A549 (cell line): ENCODE results near the gene LAPTM5. TPM values are rescaled to one million over a fixed set of nuclear protein-coding genes. Genes with fewer than 3 reads are reported as not detected.

ENCODE experiments used
- ATAC-seq, 2 experiments: fragments of 200-7000 bp in 1 of 2; fragments of >200 bp in 1 of 2; cut with Nextera tagmentation in 1 of 2; cut with Tn5 transposase in 1 of 2; 3 replicates each; pipeline versions ENCODE4 v1.8.0 to v1.9.1; 2018 to 2020; ENCODE audit warnings: mild to moderate bottlenecking in 1 of 2, moderate library complexity in 1 of 2
- CTCF ChIA-PET: fragments of 300-600 bp; sonication (Branson Sonifier 250); formaldehyde crosslinking; extraction: SDS; loops from one replicate; lab custom pipeline; 2021; ENCODE audit warnings: antibody characterized with exemption, inconsistent platforms; lab: Yijun Ruan, JAX
- POLR2A ChIA-PET: fragments of 350-600 bp; formaldehyde crosslinking; extraction: SDS; loops from one replicate; lab custom pipeline; 2021; ENCODE audit warnings: antibody characterized with exemption, inconsistent platforms; lab: Yijun Ruan, JAX
- DNase-seq, 2 experiments: peaks; one replicate each; pipeline versions ENCODE4 v3.0.0 to v3.0.0-alpha.2; 2011 to 2016; ENCODE audit warnings: low read depth in 1 of 2, low spot score in 1 of 2
- FAIRE-seq: peaks from 2 replicates; lab custom pipeline; 2011; peaks lifted over from hg19 to GRCh38; lab: Jason Lieb, UNC
- H3K27ac ChIP-seq, 2 experiments: fragments of >200 bp; sonication (Bioruptor Twin); formaldehyde crosslinking; 3 replicates each; pipeline ENCODE4 v1.5.1; 2016 to 2017
- H3K4me1 ChIP-seq: fragments of >200 bp; sonication (Bioruptor Twin); formaldehyde crosslinking; 3 replicates; pipeline ENCODE4 v1.6.1; 2016
- H3K4me2 ChIP-seq: fragments of >200 bp; sonication (Bioruptor Twin); formaldehyde crosslinking; 3 replicates; pipeline ENCODE4 v1.6.1; 2016
- H3K4me3 ChIP-seq: fragments of >200 bp; sonication (Bioruptor Twin); formaldehyde crosslinking; 3 replicates; pipeline ENCODE4 v1.5.1; 2016
- H3K9me3 ChIP-seq: fragments of >200 bp; sonication (Bioruptor Twin); formaldehyde crosslinking; 3 replicates; pipeline ENCODE4 v1.6.1; 2016
- CBX2 ChIP-seq: fragments of 200-600 bp; sonication (generic); IDR thresholded peaks from 2 replicates; pipeline ENCODE4 v1.6.1; 2016; ENCODE audit warnings: low read depth, mild to moderate bottlenecking, borderline replicate concordance
- CBX8 ChIP-seq: fragments of 200-600 bp; sonication (generic); IDR thresholded peaks from 2 replicates; pipeline ENCODE4 v1.6.1; 2016
- CEBPB ChIP-seq, 2 experiments: fragments of >200 bp in 1 of 2; sonication (Bioruptor Twin) in 1 of 2; formaldehyde crosslinking in 1 of 2; IDR thresholded peaks; 2 replicates each; pipeline ENCODE4 v1.6.1; 2012 to 2016
- E2F6 ChIP-seq: IDR thresholded peaks from 2 replicates; pipeline ENCODE4 v1.6.1; 2012; ENCODE audit warnings: low read depth, borderline replicate concordance
- EHMT2 ChIP-seq: fragments of 200-600 bp; sonication (generic); IDR thresholded peaks from 2 replicates; pipeline ENCODE4 v1.6.1; 2016; ENCODE audit warnings: antibody characterized with exemption, low read depth, mild to moderate bottlenecking, moderate library complexity
- ELK1 ChIP-seq: fragments of 150-350 bp; IDR thresholded peaks from 2 replicates; pipeline ENCODE4 v1.6.1; 2014; ENCODE audit warnings: low read depth, mild to moderate bottlenecking, low read length
- EP300 ChIP-seq, 2 experiments: fragments of >200 bp; sonication (Bioruptor Twin); formaldehyde crosslinking; IDR thresholded peaks; 2 replicates in 1 of 2; 3 replicates in 1 of 2; pipeline ENCODE4 v1.6.1; 2016 to 2017
- FOXS1 ChIP-seq: fragments of 250-450 bp; sonication (Bioruptor Pico); IDR thresholded peaks from 2 replicates; pipeline ENCODE4 v1.5.0; 2020; ENCODE audit warnings: mild to moderate bottlenecking, moderate library complexity
- HDAC2 ChIP-seq: fragments of 200-600 bp; sonication (generic); IDR thresholded peaks from 2 replicates; pipeline ENCODE4 v1.6.1; 2016
- HOXB5 ChIP-seq: fragments of 250-450 bp; sonication (Bioruptor Pico); IDR thresholded peaks from 2 replicates; pipeline ENCODE4 v1.5.0; 2020; ENCODE audit warnings: mild to moderate bottlenecking, moderate library complexity
- KDM5A ChIP-seq: fragments of 200-600 bp; sonication (generic); IDR thresholded peaks from 2 replicates; pipeline ENCODE4 v1.6.1; 2016; ENCODE audit warnings: antibody characterized with exemption, mild to moderate bottlenecking
- MYC ChIP-seq: IDR thresholded peaks from 2 replicates; pipeline ENCODE4 v1.6.1; 2012; ENCODE audit warnings: mild to moderate bottlenecking, inconsistent platforms, low read length, improper control_type of control experiment, borderline replicate concordance
- NFE2L2 ChIP-seq: fragments of 150-350 bp; conservative IDR thresholded peaks from 2 replicates; pipeline ENCODE4 v1.6.1; 2014; ENCODE audit warnings: low read length
- PBX3 ChIP-seq: IDR thresholded peaks from 2 replicates; pipeline ENCODE4 v1.6.1; 2012
- PHF8 ChIP-seq: fragments of 200-600 bp; sonication (generic); IDR thresholded peaks from 2 replicates; pipeline ENCODE4 v1.6.1; 2016; ENCODE audit warnings: low read depth, mild to moderate bottlenecking, antibody characterized with exemption, moderate library complexity, borderline replicate concordance
- POLR2A ChIP-seq: IDR thresholded peaks from 2 replicates; pipeline ENCODE4 v1.6.1; 2012; ENCODE audit warnings: mild to moderate bottlenecking, low read length
- RAD21 ChIP-seq, 2 experiments: fragments of >200 bp in 1 of 2; sonication (Bioruptor Twin) in 1 of 2; formaldehyde crosslinking in 1 of 2; IDR thresholded peaks in 1 of 2; conservative IDR thresholded peaks in 1 of 2; 2 replicates in 1 of 2; 3 replicates in 1 of 2; pipeline ENCODE4 v1.6.1; 2012 to 2018; ENCODE audit warnings: inconsistent platforms in 1 of 2
- RARB ChIP-seq: fragments of 250-450 bp; sonication (Bioruptor Pico); IDR thresholded peaks from 2 replicates; pipeline ENCODE4 v1.8.0; 2021; ENCODE audit warnings: mild to moderate bottlenecking, moderate library complexity
- RCOR1 ChIP-seq: fragments of 150-350 bp; IDR thresholded peaks from 2 replicates; pipeline ENCODE4 v1.6.1; 2014; ENCODE audit warnings: antibody characterized with exemption, low read length, low read depth
- RNF2 ChIP-seq: fragments of 200-600 bp; sonication (generic); IDR thresholded peaks from 2 replicates; pipeline ENCODE4 v1.6.1; 2016; ENCODE audit warnings: low read depth, mild to moderate bottlenecking, antibody characterized with exemption, moderate library complexity, borderline replicate concordance
- SMC3 ChIP-seq: fragments of >200 bp; sonication (Bioruptor Twin); formaldehyde crosslinking; IDR thresholded peaks from 3 replicates; pipeline ENCODE4 v1.6.1; 2018; ENCODE audit warnings: inconsistent platforms
- TP53 ChIP-seq: fragments of 250-450 bp; sonication (Bioruptor Pico); IDR thresholded peaks from 2 replicates; pipeline ENCODE4 v1.5.0; 2021; ENCODE audit warnings: mild to moderate bottlenecking, moderate library complexity
- ZC3H11A ChIP-seq: fragments of 450-650 bp; IDR thresholded peaks from 2 replicates; pipeline ENCODE4 v1.6.1; 2014; ENCODE audit warnings: antibody characterized with exemption, mild to moderate bottlenecking
- ZNF302 ChIP-seq: fragments of 250-450 bp; sonication (Bioruptor Pico); IDR thresholded peaks from 2 replicates; pipeline ENCODE4 v1.9.0; 2021; ENCODE audit warnings: inconsistent platforms, mild to moderate bottlenecking, moderate library complexity
- WGBS: methylation state at CpG from one replicate; pipeline ENCODE4 v1.1.6; 2017; ENCODE audit errors: missing lambda C conversion rate; 5-methylcytosine and 5-hydroxymethylcytosine counted together
- polyA plus RNA-seq, 4 experiments: library from polyadenylated mRNA; depleted of rRNA in 3 of 4; stranded (reverse); fragments of >200 nt; fragmentation: RNase III in 1 of 4; extraction: RNeasy Plus Mini Kit Qiagen cat#74134 plus additional on column Dnase treatment in 1 of 4; gene quantifications; 2 replicates in 3 of 4; 3 replicates in 1 of 4; pipeline ENCODE4 v1.2.3, GENCODE V29; 2011 to 2017
- TF ChIP-seq, protein P1 (sequence below): fragments of >200 bp; sonication (Bioruptor Twin); formaldehyde crosslinking; IDR thresholded peaks from 3 replicates; pipeline ENCODE4 v1.5.1; 2016
- TF ChIP-seq, protein P2 (sequence below): fragments of 200-600 bp; sonication (generic); IDR thresholded peaks from 2 replicates; pipeline ENCODE4 v1.6.1; 2016; ENCODE audit warnings: antibody characterized with exemption, mild to moderate bottlenecking, moderate library complexity

LAPTM5 gene
- polyA plus RNA-seq, 2 of the 4 experiments (the other 2 are of a cell fraction) = 0.06 to 0.22 TPM

DNA sequence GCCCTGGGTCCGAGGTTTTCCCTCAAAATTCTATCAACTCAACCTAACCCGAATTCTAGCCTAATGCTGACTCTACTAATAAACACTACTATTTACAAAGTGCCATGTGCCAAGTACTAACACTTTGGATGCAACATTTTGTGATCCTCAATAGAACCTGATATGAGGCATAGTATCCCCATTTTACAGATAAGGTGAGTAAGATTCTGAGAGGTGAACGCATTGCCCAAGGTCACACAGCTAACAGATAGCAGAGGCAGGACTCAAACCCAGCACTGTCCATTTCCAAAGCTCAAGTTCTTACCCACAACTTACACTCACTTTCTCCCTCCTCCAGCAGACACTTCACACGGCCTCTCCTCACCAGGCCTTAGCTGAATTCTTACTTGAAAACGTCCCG is 46.0 kb upstream of the LAPTM5 start:
- Histone ChIP-seq H3K4me3 (no peak overlapping the region), H3K27ac (no peak overlapping the region), H3K4me2 (no peak overlapping the region), H3K4me1 (no peaks in the 10 kb centered on the region), H3K9me3 (no peaks in the 10 kb centered on the region)
- ATAC-seq = no peak
- TF ChIP-seq CBX8 = no peak
- no peak for TF ChIP-seq CEBPB (IDR thresholded peaks at IDR 0.05)
- no peak for TF ChIP-seq MYC
- TF ChIP-seq EHMT2 = no peak
- no peak for TF ChIP-seq PBX3
- POLR2A ChIA-PET = no interaction called here
- CTCF ChIA-PET = interaction anchor here (1.1 to 36.8 kb wide), 8 partner anchors 15 to 126 kb away, joined by 3 to 743 read pairs (median 47); partner anchors contain the start of gene SDC3
- no peak for FAIRE-seq
- DNase-seq = no peak
- 83% methylated on average over 6 of the region's 6 CpGs for WGBS

- TF ChIP-seq E2F6 (no peak), CEBPB (IDR thresholded peaks at IDR 0.05) (no peak), EP300 (IDR thresholded peaks at IDR 0.05) (no peak), HDAC2 (no peak), ZNF302 (CRISPR knock-in tag) (no peak), ZC3H11A (no peak), KDM5A (no peak), HOXB5 (no peak), RCOR1 (no peak), ELK1 (no peak), FOXS1 (no peak), TP53 (CRISPR knock-in tag) (no peak), PHF8 (no peak), RAD21 (conservative IDR thresholded peaks at IDR 0.05 in 1 of 2, IDR thresholded peaks at IDR 0.05 in 1 of 2) (peak; percentile 93 to 94), SMC3 (peak; percentile 96)
- TF ChIP-seq, protein P1, sequence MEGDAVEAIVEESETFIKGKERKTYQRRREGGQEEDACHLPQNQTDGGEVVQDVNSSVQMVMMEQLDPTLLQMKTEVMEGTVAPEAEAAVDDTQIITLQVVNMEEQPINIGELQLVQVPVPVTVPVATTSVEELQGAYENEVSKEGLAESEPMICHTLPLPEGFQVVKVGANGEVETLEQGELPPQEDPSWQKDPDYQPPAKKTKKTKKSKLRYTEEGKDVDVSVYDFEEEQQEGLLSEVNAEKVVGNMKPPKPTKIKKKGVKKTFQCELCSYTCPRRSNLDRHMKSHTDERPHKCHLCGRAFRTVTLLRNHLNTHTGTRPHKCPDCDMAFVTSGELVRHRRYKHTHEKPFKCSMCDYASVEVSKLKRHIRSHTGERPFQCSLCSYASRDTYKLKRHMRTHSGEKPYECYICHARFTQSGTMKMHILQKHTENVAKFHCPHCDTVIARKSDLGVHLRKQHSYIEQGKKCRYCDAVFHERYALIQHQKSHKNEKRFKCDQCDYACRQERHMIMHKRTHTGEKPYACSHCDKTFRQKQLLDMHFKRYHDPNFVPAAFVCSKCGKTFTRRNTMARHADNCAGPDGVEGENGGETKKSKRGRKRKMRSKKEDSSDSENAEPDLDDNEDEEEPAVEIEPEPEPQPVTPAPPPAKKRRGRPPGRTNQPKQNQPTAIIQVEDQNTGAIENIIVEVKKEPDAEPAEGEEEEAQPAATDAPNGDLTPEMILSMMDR = peak; percentile 84
Observed at GRCh38 chr1:30801771-30802198, 44.2 kb upstream of the LAPTM5 start.

DNA sequence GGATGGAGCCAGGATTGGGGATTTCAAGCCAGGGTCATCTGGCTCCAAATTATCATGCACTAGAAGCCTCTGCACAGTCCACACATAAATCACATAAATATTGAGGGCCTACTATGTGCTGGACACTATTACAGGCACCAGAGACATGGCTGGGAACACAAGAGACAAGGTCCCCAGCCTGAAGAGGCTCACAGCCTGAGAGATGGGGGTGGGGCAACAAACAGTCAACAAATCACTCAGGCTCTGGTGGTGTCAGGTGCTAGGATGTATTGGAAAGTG is 41.6 kb upstream of the LAPTM5 start:
- ChIA-PET CTCF (interaction anchor here (36.8 kb wide), 1 partner anchor 113 kb away, joined by 743 read pairs; the partner anchor contains the start of gene SDC3), POLR2A (no interaction called here)
- 0 out of 3 replicates have a peak, but pooled peaks cover 3% of the 10 kb centered on the region for H3K4me1 ChIP-seq
- H3K27ac ChIP-seq = no peak overlapping the region
- no peak overlapping the region for H3K4me2 ChIP-seq
- DNase-seq (no peak), FAIRE-seq (no peak), ATAC-seq (no peak)
- no peak overlapping the region for H3K4me3 ChIP-seq
- no peaks in the 10 kb centered on the region for H3K9me3 ChIP-seq
- TF ChIP-seq E2F6 (no peak), RARB (CRISPR knock-in tag) (no peak), CBX2 (no peak), RNF2 (no peak), POLR2A (no peak), NFE2L2 (no peak), HDAC2 (no peak), CEBPB (IDR thresholded peaks at IDR 0.05) (no peak)
- TF ChIP-seq, protein P2, sequence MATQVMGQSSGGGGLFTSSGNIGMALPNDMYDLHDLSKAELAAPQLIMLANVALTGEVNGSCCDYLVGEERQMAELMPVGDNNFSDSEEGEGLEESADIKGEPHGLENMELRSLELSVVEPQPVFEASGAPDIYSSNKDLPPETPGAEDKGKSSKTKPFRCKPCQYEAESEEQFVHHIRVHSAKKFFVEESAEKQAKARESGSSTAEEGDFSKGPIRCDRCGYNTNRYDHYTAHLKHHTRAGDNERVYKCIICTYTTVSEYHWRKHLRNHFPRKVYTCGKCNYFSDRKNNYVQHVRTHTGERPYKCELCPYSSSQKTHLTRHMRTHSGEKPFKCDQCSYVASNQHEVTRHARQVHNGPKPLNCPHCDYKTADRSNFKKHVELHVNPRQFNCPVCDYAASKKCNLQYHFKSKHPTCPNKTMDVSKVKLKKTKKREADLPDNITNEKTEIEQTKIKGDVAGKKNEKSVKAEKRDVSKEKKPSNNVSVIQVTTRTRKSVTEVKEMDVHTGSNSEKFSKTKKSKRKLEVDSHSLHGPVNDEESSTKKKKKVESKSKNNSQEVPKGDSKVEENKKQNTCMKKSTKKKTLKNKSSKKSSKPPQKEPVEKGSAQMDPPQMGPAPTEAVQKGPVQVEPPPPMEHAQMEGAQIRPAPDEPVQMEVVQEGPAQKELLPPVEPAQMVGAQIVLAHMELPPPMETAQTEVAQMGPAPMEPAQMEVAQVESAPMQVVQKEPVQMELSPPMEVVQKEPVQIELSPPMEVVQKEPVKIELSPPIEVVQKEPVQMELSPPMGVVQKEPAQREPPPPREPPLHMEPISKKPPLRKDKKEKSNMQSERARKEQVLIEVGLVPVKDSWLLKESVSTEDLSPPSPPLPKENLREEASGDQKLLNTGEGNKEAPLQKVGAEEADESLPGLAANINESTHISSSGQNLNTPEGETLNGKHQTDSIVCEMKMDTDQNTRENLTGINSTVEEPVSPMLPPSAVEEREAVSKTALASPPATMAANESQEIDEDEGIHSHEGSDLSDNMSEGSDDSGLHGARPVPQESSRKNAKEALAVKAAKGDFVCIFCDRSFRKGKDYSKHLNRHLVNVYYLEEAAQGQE = no peak

More at GRCh38 chr1:30801771-30802198, 44.2 kb upstream of the LAPTM5 start:
- POLR2A ChIA-PET = interaction anchor here (0.6 to 1.2 kb wide), 3 partner anchors 22 to 109 kb away, joined by 3 to 7 read pairs (median 4); no protein-coding TSS in a partner anchor
- H3K27ac ChIP-seq = peak overlapping the region in 1 of 2 experiments; percentile 54; a peak in 2 of 6 replicates
- 0 out of 3 replicates have a peak, but pooled peaks cover 3% of the 10 kb centered on the region for H3K4me1 ChIP-seq
- ATAC-seq (peak; percentile 69 to 87; a peak in 5 of 6 replicates), DNase-seq (peak; percentile 45 to 51), FAIRE-seq (no peak)
- H3K4me2 ChIP-seq = peak overlapping the region; percentile 78
- CTCF ChIA-PET = interaction anchor here (0.6 to 36.8 kb wide), 65 partner anchors 9 to 1582 kb away, joined by 3 to 743 read pairs (median 6); partner anchors contain the start of genes MATN1 and SDC3
- WGBS = 6% methylated on average over 17 of the region's 19 CpGs
- no peaks in the 10 kb centered on the region for H3K9me3 ChIP-seq
- no peak overlapping the region for H3K4me3 ChIP-seq
